Hepatic stellate cell (primary cell): ENCODE measurements around the gene S1PR1.
"Not testable (repeated sequence)": the region's sequence is repeated elsewhere in the genome, so short reads cannot be mapped to it uniquely, and the experiment has no call there.

Source experiments
- DNase-seq: peaks from one replicate; pipeline ENCODE4 v3.0.0; 2011; ENCODE audit warnings: low spot score

S1PR1 gene

DNA sequence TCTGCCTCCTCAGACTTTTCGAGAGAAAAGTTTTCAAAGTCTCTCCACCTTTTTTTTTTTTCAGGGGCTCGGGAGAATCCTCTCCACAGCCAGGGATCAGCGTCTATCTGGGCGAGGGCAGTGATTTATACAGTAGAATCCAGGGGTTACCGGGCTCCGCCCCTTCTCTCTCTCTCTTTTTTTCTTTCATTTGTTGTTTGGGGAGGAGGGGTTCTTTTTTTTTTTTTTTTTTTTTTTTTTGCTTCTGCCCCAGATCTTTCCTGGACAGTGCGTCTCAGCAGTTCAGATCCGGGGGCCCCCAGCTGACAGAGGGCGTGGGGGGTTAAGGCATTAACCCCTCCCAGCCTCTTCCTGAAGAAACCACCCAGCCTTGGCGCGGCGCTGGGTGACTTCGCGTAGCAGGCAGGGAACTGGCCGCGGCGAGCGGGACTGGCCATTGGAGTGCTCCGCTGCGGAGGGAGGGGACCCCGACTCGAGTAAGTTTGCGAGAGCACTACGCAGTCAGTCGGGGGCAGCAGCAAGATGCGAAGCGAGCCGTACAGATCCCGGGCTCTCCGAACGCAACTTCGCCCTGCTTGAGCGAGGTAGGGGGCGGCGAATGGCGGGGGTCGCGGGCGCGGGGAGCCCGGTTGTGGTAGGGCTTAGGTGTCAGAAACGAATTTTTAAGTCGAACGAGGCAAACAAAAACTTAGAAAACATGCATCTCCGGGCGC is at the start of gene S1PR1:
S1PR1 (plus strand) TSS at position 504 of the 713 bp plus-strand sequence. CDS start 1,966 bp downstream, outside the sequence.
- peak; percentile 29 for DNase-seq

DNA sequence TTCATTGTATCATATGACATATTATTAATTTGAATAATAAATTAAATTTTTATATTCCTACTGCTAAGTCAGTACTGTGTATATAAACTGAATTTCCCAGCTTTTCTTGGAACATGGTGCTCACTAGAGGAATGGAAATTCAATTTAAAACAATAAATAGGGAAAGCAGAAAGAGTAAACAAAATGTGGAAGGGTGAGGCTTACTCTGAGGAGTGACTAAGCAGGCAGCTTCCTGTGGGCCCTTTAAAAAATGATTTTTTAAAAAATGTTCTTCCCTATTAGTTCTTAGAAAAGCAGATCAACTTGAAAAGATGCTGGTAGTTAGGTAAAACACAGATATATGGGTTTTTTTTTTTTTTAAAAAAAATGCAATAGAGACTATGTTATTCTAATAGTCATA is 49.5 kb upstream of the S1PR1 start:
- no peak for DNase-seq

DNA sequence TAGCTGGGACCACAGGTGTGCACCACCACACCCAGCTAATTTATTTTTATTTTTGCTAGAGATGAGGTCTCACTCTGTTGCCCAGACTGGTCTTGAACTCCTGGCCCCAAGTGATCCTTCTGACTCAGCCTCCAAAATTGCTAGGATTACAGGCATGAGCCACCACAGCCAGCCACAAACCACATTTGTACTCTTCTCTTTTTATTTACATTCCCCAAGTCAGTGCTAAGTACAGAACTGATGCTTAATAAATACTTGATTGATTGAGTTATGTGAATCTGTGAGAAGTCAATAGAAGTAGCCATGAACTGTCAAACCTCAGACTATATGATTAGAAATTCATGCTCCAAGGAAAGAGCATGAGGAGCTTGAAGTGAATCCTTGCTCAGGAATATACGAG is 48.5 kb upstream of the S1PR1 start:
- DNase-seq: no peak

DNA sequence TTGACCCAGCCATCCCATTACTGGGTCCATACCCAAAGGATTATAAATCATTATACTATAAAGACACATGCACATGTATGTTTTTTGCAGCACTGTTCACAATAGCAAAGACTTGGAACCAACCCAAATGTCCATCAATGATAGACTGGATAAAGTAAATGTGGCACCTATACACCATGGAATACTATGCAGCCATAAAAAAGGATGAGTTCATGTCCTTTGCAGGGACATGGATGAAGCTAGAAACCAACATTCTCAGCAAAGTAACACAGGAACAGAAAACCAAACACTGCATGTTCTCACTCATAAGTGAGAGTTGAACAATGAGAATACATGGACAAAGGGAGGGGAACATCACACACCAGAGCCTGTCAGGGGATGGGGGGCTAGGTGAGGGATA is 47.9 kb upstream of the S1PR1 start:
- not testable (repeated sequence) for DNase-seq

DNA sequence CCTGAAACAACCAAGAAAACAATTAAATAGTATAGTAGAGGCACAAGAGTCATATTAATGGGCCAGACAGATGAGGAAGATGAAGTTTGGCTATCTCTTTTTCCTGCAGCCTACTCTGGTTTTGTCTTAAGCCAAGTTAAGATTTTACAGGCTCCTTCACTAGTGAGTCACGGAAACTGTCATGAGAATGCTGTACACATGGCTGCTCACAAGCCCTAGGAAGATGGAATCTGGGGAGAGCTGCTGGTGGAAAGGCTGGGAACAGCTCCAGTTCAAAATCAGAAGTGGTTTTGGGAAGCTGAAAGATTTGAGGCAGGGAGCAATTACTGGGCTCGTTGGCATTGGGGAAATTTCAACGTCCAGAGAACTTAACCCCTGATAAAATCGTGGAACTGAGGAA is 46.4 kb upstream of the S1PR1 start:
- DNase-seq: peak; percentile 19

DNA sequence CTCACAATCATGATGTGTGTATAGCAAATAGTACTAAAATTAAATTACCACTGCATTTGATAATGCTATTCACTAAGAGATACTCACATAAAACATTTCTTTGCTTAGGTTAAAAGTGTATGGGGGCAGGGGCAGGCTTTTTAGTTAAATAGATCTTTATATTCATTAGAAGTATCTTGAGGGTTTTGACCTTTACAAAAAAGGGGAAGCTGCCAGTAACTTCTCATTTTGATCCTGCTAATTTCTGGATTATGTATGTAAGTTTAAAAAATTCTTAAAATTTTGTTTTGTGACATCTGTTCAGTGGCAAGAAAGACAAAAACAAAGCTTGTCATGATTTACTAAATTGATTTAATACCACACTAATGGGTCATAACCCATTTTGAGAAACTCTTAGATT is 45.8 kb upstream of the S1PR1 start:
- DNase-seq: no peak

DNA sequence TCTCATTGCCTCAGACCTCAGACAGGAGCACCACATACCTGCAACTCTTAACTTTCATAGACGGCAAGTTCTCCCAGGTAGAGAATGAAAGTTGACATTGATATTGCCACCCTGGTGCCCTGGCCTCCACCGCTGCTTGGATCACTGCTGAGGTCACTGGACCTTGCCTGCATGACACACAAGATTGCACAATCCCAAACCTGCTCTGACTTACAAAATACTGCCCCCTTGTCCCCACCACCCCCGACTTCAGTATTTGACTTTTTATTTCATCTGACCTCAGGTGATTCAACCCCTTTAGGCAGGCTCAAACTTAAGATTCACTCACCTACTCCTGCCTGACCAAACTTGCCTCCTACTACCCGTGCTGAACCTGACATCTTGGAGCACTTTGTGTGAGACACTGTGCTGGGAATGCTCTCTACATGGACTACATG is 43.1 kb upstream of the S1PR1 start:
- no peak for DNase-seq

DNA sequence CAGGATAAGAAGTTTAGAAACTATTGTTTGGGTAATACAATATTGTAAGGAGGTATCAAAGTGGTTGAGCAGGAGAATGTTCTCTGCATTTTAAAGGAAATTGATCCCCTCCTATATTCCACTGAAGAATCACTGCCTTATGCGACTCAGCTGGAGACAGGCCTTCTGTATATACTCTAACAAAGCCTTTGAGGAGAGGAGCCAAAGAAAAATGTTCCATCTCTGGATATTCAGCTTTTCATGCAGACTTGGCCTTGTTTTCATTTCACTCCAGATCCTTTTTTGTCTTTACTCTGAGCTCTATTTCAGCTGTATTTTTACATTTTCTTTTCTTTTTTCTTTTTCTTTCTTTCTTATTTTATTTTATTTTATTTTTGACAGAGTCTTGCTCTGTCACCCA is 42.1 kb upstream of the S1PR1 start:
- DNase-seq: no peak

DNA sequence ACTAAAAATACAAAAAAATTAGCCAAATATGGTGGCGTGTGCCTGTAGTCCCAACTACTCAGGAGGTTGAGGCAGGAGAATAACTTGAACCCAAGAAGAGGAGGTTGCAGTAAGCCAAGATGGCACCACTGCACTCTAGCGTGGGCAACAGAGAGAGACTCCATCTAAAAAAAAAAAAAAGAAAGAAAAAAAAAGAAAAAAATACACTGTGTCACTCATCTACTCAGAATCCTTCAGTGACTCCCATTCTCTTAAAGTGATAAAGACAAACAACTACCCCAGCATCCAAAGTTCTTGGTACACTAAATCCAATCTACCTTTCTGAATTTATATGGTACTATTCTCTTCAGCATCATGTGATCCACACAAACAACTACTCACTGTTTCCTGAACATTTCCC is 40.2 kb upstream of the S1PR1 start:
- DNase-seq: no peak

DNA sequence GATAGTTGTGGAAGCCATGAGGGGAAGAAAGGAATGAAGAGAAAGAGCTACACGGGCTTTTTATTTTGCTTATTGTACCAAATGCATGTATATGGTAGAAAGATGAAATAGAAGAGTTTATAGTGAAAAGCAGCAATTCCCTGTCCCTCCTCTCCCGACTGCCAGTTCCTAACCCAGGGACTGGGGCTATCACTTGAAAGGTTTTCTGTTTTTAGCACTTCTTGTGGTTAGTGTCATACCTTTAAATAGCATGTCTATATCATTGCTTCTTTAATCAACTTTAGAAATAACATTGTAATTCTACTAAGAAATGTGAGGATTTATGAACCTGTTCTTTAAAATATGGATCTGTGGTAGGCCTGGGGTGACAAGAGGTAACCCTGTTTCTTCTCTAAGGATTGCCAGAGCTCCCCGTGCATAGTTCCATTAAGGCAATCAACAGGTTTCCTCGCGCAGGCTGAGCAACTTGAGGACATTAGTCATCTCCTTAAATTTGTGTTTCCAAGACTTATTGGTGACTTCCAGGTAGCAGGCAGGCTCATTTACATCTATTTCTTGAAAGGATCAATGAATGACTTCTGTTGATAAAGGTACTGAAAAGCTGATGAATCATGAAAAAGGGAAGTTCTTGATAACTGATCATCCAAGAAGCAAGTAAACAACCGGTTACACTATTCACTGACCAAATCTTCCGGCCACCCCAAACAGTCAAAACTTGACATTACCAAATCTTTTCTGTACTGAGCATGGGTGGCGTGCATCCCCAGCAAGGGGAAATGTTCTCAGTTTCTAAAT is 37.8 kb upstream of the S1PR1 start:
- DNase-seq: no peak

DNA sequence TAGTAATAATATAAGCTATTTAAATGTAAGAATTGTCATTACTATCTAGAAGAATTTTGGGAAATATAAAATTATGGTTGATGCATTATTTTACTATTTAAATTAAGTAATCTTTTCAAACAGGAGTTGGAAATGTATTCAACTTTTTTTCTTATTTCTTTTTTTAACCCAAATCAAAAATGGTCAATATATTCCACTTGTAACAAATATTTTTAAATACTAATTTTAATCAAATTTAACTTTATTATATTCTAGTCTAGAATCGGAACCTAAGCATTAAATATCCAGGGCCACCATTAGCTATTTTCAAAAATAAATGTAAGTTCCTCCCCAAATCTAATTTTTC is 37.2 kb upstream of the S1PR1 start:
- DNase-seq: no peak

DNA sequence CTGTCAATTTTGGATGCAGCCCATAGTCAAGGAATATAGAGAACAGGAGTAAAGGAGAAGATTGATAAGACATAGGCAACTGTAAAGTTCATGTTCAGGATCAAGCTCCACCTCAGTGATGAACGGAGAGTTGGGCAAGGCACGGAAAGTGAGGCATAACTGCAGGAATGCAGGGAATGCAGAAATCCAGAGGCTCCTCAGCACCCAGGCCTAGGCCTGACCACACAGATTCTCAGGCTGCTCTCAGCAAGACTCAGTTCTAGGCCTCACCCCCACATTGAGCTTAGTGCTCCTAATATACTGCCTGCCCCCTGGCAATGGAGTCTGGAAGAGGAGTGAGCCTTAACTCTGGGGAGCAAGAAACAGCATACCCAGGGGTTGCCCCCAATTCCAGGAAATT is 36.3 kb upstream of the S1PR1 start:
- DNase-seq: peak; percentile 72

DNA sequence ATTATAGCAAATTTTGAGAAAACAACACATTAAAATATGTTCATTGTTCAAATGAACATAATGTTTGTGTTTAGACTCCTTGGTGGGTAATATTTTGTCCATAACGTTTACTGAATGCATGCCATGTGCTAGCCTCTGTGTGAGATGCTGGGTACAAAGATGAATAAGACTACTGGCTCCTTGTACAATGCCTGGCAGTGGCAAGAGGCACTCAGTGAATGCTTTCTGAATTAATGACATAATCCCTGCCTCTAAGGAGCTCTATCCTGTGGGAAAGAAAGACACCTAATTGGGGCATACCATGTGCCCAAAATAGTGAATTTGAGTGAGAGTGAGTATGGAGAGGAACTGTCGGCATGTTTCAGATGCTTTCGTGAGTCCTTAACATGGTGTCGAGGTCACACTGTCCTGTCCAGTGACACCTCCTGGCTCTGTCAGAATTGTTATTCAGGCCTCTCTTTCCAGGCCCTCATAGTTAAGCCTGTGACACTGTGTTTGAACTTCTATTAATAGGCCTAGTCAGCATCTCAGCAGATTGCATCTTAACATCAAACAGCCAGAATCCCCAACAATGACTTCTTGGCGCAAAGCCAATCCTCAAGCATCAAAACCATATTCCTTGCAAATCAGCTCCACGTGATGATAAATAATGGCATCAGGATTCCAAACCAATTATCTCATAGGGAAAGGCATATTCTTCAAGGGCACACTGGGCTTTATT is 32.8 kb upstream of the S1PR1 start:
- DNase-seq: no peak

DNA sequence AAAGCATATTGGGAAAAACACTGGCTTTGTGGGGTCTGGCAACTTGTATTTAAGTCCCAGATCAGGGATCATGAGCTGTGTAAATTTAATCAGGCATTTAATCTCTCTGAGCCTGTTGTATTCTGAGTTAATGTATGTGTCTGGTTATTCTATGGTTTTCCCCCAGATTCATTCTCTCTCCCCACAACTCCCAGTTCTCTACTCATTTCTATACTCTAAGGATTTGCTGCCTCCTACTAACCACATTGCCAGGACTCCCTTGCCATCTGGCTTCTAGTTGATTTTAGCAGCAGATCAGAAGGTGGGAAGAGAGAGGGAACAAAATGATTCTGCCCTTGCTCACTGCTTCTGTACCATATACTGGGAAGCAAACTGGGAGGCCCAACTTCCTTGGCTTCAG is 31.4 kb upstream of the S1PR1 start:
- no peak for DNase-seq

DNA sequence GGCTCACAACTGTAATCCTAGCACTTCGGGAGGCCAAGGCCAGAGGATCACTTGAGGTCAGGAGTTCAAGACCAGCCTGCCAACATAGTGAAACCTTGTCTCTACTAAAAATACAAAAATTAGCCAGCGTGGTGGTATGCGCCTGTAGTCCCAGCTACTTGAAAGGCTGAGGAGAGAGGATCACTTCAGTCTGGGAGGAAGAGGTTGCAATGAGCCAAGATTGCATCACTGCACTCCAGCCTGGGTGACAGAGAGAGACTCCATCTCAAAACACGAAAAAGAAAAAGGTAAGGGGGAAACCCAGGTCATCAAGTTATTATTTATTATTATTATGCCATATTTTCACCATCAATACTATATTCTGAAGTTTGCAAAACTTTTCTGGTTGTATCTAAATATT is 30.7 kb upstream of the S1PR1 start:
- DNase-seq: not testable (repeated sequence)

DNA sequence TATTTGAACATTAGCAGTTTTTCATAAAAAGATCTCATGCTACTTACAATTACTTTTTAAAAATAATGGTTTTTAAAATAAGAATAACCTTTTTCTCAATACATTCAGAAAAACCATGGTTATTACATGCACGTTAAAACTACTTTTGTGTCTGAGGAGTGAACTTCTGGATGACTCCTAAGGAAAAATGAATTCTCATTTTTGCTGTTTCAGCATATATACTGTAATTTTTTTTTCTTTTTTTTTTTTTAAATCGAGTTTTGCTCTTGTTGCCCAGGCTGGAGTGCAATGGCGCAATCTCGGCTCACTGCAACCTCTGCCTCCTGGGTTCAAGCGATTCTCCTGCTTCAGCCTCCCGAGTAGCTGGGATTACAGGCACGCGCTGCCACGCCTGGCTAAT is 29.5 kb upstream of the S1PR1 start:
- DNase-seq: not testable (repeated sequence)

DNA sequence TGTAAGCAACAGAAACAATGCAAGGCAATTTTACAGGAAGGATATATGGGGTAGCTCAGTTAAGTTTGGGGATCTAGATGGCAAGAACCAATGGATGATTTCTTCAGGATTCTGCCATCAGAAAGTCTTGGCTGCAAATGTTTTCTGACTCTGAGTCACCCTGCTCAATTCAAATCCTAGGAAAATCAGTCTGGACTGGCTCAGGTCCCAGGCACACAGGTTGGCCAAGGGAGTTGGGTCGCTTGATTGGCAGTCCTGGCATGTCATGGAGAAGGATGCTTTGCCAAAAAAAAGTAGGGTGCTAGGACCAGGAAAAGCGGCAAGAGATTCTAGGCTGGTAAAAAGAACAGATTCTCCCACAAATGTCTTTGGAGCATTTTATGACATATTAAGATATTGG is 28.9 kb upstream of the S1PR1 start:
- no peak for DNase-seq

DNA sequence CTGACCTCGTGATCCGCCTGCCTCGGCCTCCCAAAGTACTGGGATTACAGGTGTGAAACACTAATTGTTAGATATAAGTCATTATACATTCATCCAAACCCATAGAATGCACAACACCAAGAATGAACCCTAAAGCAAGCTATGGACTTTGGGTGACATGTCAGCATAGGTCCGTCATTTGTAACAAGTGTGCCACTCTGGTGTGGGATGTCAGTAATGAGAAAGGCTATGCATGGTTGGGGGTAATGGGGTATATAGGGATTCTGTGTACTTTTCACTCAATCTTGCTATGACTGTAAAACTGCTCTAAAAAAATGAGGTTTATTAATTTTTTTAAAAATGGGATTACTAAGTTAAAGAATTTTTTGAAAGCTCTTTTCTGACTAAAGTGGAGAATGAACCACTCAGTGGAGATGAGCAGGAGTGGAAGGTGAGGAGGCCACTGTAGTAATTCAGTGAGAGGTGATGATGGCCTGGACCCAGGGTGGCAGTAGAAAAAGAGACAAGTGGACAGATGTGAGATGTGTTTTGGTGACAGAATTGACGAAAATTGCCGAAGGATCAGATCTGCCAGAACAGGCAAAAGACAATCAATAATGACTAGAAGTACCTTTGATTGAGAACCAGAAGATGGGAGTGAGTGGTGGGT is 21.3 kb upstream of the S1PR1 start:
- no peak for DNase-seq

DNA sequence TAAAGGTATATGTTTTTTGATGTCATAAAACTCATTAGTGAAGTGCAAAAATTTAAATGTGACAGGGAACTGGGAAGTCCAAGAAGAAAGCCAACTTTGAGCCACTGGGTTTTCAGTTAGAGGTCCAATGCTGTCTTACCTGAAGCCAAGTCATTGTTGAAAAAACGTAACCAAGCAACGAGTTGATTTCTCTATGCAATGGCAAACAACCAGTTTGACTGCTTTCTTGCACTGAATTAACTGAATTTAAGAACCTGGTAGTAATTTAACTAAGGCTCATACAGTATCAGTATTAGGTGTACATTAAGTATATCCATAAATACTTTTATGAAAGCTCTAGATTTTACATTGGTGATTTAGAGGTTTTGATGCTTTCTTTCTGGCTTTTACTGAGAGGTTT is 20.2 kb upstream of the S1PR1 start:
- no peak for DNase-seq

DNA sequence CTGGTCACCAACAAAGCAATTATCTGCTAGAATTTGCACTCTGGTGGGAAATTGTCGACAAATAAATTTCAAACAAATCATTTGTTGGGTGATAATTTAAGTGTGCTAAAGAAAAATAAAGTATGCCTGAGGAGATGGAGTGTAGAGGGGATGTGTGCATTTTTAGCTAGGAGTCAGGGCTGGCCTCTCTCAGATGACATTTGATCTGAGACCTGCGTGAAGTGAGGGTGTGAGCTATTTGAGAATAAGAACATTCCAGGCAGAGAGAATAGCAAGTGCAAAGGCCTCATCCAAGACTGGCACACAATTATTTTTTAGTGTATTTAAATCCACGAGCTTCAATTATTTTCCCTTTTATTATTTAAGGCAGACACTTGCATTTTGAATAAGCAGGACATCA is 19.7 kb upstream of the S1PR1 start:
- DNase-seq: no peak

DNA sequence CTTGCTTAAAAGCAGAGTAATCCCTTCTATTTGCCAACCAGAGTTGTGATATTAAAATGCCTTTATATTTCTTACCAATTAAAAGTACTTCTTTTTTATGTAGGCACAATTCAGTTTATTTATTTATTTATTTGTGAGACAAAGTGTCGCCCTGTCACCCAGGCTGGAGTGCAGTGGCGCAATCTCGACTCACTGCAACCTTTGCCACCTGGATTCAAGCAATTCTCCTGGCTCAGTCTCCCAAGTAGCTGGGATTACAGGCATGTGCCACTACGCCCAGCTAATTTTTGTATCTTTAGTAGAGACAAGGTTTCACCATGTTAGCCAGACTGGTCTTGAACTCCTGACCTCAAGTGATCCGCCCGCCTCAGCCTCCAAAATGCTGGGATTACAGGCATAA is 17.9 kb upstream of the S1PR1 start:
- not testable (repeated sequence) for DNase-seq
